GM12878 (cell line): Measurements from ENCODE around the gene TSPO.

ENCODE experiments used
- CEBPB ChIP-seq, 2 experiments: fragments of 150-350 bp in 1 of 2; IDR thresholded peaks; 2 replicates each; pipeline ENCODE4 v1.6.1; 2012 to 2014; ENCODE audit warnings: low read depth in 2 of 2, low read length in 2 of 2, borderline replicate concordance in 1 of 2, inconsistent platforms in 1 of 2
- CHD1 ChIP-seq: IDR thresholded peaks from 2 replicates; pipeline ENCODE4 v1.6.1; 2012; ENCODE audit warnings: low read depth, low read length, improper control_type of control experiment
- CREM ChIP-seq: IDR thresholded peaks from 2 replicates; pipeline ENCODE4 v1.6.1; 2014; ENCODE audit warnings: antibody characterized with exemption, low read depth
- EZH2 ChIP-seq: IDR thresholded peaks from 2 replicates; pipeline ENCODE4 v1.6.1; 2012; ENCODE audit warnings: low read depth, mild to moderate bottlenecking, control low read depth, inconsistent platforms, low read length, borderline replicate concordance; ENCODE audit not compliant: control insufficient read depth
- MTA2 ChIP-seq: fragments of 450-650 bp; IDR thresholded peaks from 2 replicates; pipeline ENCODE4 v1.6.1; 2016; ENCODE audit warnings: low read depth, mild to moderate bottlenecking, moderate library complexity
- NRF1 ChIP-seq: conservative IDR thresholded peaks from 2 replicates; pipeline ENCODE4 v1.6.1; 2011; ENCODE audit warnings: mild to moderate bottlenecking, low read depth, low read length, improper control_type of control experiment
- POLR2A ChIP-seq: IDR thresholded peaks from 2 replicates; pipeline ENCODE4 v1.6.1; 2011; ENCODE audit warnings: low read depth, mild to moderate bottlenecking, low read length
- RAD21 ChIP-seq: IDR thresholded peaks from 2 replicates; pipeline ENCODE4 v1.6.1; 2011; ENCODE audit warnings: mild to moderate bottlenecking, low read depth, low read length, moderate library complexity; ENCODE audit not compliant: insufficient read depth
- RAD51 ChIP-seq: fragments of 450-650 bp; IDR thresholded peaks from 2 replicates; pipeline ENCODE4 v1.6.1; 2016; ENCODE audit warnings: moderate library complexity, mild to moderate bottlenecking, inconsistent platforms
- STAT3 ChIP-seq: IDR thresholded peaks from 2 replicates; pipeline ENCODE4 v1.6.1; 2011; ENCODE audit warnings: low read depth, low read length, improper control_type of control experiment
- ZSCAN29 ChIP-seq: fragments of 450-650 bp; IDR thresholded peaks from 2 replicates; pipeline ENCODE4 v1.6.1; 2017; ENCODE audit warnings: mild to moderate bottlenecking, moderate library complexity
- TF ChIP-seq, protein P1 (sequence below), 3 experiments: IDR thresholded peaks in 2 of 3; conservative IDR thresholded peaks in 1 of 3; 2 replicates each; pipeline ENCODE4 v1.5.1; 2011; ENCODE audit warnings: low read depth in 3 of 3, low read length in 3 of 3, mild to moderate bottlenecking in 3 of 3, control low read depth in 2 of 3, moderate library complexity in 2 of 3, inconsistent platforms in 1 of 3, mixed read lengths in 1 of 3; ENCODE audit not compliant: control insufficient read depth in 2 of 3, insufficient read depth in 1 of 3; ENCODE audit errors: extremely low read depth in 1 of 3
- TF ChIP-seq, protein P2 (sequence below): fragments of 450-650 bp; IDR thresholded peaks from 2 replicates; pipeline ENCODE4 v1.6.1; 2017; ENCODE audit warnings: mild to moderate bottlenecking, low read depth, inconsistent platforms; ENCODE audit not compliant: poor library complexity, severe bottlenecking

DNA sequence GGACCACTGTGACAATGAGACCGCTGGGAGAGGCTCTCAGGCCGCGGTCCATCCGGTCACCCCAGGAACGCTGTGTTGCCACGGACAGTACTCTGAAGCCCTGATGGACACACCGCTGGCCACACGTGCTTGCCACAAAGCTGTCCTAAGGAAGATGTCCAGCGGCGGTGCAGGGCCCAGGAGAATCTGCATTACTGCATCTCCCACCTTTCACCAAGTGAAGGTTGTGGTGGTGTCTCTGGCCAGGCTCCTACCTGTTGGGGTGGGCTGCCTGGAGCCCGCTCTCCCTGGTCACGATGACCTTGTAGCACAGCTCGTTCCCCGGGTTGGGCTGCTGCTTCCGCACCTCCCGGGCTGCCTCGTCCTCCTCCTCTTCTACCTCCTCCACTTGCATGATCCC lies 31.4 kb downstream of the TSPO start:
- TF ChIP-seq, protein P1, sequence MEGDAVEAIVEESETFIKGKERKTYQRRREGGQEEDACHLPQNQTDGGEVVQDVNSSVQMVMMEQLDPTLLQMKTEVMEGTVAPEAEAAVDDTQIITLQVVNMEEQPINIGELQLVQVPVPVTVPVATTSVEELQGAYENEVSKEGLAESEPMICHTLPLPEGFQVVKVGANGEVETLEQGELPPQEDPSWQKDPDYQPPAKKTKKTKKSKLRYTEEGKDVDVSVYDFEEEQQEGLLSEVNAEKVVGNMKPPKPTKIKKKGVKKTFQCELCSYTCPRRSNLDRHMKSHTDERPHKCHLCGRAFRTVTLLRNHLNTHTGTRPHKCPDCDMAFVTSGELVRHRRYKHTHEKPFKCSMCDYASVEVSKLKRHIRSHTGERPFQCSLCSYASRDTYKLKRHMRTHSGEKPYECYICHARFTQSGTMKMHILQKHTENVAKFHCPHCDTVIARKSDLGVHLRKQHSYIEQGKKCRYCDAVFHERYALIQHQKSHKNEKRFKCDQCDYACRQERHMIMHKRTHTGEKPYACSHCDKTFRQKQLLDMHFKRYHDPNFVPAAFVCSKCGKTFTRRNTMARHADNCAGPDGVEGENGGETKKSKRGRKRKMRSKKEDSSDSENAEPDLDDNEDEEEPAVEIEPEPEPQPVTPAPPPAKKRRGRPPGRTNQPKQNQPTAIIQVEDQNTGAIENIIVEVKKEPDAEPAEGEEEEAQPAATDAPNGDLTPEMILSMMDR (IDR thresholded peaks at IDR 0.05 in 2 of 3, conservative IDR thresholded peaks at IDR 0.05 in 1 of 3; ENCODE audit: control insufficient read depth in 2 of 3, extremely low read depth in 1 of 3, insufficient read depth in 1 of 3, low read depth in 3 of 3, low read length in 3 of 3): no peak
- no peak for TF ChIP-seq CEBPB (IDR thresholded peaks at IDR 0.05; ENCODE audit: borderline replicate concordance in 1 of 2, low read depth in 2 of 2, low read length in 2 of 2)
- TF ChIP-seq NRF1: no peak
- no peak for TF ChIP-seq STAT3
- no peak for TF ChIP-seq CHD1
- no peak for TF ChIP-seq POLR2A
- no peak for TF ChIP-seq RAD51
- TF ChIP-seq ZSCAN29: no peak
- TF ChIP-seq, protein P2, sequence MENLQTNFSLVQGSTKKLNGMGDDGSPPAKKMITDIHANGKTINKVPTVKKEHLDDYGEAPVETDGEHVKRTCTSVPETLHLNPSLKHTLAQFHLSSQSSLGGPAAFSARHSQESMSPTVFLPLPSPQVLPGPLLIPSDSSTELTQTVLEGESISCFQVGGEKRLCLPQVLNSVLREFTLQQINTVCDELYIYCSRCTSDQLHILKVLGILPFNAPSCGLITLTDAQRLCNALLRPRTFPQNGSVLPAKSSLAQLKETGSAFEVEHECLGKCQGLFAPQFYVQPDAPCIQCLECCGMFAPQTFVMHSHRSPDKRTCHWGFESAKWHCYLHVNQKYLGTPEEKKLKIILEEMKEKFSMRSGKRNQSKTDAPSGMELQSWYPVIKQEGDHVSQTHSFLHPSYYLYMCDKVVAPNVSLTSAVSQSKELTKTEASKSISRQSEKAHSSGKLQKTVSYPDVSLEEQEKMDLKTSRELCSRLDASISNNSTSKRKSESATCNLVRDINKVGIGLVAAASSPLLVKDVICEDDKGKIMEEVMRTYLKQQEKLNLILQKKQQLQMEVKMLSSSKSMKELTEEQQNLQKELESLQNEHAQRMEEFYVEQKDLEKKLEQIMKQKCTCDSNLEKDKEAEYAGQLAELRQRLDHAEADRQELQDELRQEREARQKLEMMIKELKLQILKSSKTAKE: no peak
- no peak for TF ChIP-seq CREM
- TF ChIP-seq MTA2: no peak
- no peak for TF ChIP-seq RAD21
- no peak for TF ChIP-seq EZH2
